AG08396 (cell line): ENCODE measurements around the gene ATP5IF1.

Experiments used
- DNase-seq: peaks from one replicate; pipeline ENCODE4 v3.0.0; 2012; ENCODE audit warnings: low spot score, mixed read lengths

ATP5IF1 gene

DNA sequence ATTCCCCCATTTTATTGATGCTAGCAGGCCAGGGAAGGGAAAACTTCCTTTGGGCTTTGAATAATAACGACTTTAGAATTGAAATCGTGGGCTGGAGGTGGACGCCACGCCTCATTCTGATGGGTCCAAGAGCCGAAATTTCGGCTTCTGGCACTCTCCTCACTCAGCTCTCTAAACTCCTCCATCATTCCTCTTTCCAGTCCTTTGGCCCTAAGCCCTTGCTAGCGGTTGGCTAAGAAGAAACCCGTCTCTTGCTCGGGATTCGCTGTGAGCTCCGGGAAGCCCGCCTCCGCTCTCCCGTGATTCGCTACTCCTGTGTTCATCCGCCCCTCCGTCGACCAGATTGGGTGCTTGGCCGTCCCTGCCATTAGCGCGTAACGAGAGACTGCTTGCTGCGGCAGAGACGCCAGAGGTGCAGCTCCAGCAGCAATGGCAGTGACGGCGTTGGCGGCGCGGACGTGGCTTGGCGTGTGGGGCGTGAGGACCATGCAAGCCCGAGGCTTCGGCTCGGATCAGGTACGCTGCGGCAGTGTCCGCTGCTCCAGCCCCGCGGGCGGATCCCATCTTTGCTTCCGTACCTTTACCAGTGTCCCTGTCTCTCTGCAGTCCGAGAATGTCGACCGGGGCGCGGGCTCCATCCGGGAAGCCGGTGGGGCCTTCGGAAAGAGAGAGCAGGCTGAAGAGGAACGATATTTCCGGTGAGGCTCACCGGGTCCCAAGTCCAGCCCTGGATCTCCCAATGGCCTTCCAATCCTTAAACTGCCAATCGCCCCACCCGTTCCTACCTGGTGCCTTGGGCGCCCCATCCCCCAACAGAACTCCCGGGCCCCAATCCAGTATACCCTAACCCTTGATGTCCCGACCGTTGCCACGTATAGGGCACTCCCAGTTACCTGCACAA, at the start of gene ATP5IF1:
TSS of gene ATP5IF1 (plus strand) at position 370 of the 901 bp plus-strand sequence. CDS start at position 430, 60 bp downstream.
- DNase-seq = peak; percentile 98

DNA sequence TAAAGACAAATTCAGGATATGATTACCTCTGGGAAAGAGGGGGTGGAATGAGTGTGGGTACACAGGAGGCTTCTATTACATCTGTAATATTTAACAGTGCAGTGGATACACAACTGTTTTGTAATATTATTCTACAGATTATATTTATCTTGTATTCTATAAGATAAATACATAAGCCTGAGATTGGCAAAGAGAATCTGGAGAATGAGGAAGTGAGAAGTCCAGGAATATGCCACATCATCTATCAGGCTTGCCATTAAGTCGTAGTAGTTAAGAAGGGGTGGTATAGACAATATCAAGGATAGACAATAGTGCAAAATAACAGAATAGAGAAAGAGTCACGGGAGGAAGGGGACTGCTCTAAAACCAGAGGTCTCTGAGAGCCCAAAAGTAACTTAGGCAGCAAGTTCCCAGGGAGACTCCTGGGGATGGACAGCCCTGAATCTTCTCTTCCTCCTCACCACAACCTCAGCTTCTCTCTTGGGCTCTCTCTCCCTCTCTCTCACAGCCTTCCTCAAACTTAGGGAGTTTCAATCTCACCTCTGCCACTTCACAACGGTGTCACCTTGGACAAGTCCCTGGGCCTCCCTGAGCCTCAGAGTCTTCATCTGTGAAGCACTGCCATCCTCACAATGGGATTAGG, 45.5 kb upstream of the ATP5IF1 start:
- DNase-seq = no peak

DNA sequence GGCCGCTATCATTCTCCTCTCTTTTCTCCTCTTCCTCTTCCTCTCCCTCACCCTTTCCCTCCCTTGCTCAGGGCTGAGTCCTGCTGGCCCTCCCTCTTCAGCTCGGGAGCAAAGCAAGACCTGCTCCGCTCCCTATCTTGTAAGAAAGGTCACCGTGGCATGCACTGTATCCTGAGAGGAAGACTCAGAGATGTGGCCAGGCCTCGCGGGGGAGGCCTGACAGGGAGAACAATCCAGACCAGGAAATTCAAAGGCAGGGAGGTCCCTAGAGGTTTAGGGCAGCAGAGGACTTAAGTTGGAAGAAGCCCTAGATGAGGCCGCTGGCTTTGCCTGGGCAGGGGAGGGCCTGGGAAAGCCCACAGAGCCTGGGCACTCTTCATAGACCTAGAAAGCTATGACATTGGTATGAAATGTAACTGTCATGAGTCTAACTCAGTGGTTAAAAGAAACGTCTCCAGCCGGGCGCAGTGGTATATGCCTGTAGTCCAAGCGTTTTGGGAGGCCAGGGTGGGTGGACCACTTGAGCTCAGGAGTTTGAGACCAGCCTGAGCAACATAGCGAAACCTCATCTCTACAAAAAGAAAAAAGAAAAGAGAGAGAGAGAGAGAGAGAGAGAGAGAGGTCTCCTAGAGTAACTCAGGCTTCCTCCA, 44.8 kb upstream of the ATP5IF1 start:
- DNase-seq = no peak

DNA sequence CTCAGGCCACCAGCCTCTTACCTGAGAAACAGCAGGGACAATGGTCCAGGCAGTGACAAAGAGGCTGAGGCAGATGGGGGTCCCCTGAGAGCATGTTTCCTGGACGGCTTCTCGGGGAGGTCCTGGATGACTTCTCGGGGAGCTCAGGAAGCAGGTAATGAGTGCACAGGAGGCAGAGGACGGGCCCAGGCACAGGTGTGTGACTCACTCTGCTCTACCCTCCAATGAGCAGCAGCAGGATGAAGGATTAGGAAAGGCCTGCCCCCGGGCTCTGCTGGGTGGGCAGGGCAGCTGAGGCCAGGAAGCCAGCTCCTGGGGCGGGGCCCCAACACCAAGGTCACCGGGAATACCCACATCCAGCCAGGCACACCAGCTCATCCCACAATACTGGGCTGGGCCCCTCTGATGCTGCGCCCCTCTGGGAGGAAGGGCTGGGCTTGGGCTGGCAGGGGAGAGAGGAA, 42.2 kb upstream of the ATP5IF1 start:
- DNase-seq = no peak

DNA sequence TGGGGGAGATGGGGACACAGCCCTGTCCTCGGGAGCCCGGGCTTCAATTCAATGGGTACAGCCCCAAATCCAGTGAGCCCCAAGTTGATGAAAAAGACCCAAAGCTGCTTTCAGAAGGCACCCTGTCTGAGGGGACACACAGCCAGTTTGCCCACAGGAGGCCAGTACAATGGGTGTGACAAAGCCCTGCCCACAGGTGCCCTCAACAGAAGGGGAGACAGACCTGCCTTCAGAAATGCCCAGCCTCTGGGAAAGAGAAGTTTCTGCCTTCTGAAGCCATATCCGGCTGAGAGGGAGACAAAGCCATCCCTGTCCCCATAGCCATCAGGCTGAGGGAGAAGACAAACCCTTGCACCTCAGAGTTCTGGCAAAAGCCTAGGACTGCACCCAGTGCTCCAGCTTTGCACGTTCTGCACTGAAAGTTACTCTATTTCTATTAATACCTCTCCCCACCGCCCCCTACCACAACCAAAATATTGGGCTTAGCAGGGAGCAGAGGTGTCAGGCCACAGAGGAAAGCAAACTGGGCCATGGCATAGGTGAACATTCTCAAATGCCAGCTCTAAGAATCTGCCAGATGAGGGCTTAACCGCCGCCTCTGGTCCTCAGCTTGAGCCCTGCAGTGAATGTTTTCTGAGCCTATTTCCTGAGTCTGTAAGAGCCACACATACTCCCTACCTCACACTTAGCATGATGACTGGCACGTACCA, 41.4 kb upstream of the ATP5IF1 start:
- no peak for DNase-seq

DNA sequence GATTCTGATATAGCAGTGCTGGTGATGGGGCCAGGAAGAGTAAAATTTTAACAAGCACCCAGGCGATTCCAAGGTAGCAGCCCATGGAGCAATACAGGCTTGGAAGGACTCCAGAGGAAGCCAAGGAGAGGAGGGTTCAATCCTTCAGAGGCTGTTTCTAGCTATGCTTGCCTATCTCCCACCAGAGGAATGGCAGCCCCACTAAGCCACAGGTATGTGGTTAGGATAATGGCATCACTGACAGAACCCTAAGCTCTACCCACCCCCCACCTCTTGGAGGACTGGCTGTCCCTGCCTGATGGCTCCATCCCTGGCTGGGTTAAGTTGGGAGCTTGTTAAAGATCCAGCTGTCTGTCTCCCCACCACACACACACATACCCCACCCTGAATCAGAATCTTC, 40.1 kb upstream of the ATP5IF1 start:
- DNase-seq = no peak

DNA sequence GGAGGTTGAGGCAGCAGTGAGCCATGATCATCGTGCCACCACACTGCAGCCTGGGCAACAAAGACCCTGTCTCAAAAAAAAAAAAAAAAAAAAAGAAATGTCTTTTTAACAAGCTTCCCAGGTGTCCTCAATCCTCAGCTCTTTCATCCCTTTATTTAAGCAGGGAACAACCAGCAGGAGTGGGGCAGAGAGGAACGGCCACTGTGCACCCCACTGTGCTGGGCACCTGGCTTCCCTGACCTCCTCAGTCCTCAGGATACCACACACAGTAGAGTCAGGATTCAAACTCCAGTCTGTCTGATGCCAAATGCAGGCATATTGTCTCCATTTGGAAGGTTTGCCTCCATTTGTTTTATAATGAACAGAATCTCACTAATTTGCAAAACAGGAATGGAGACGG, 39.6 kb upstream of the ATP5IF1 start:
- DNase-seq = no peak

DNA sequence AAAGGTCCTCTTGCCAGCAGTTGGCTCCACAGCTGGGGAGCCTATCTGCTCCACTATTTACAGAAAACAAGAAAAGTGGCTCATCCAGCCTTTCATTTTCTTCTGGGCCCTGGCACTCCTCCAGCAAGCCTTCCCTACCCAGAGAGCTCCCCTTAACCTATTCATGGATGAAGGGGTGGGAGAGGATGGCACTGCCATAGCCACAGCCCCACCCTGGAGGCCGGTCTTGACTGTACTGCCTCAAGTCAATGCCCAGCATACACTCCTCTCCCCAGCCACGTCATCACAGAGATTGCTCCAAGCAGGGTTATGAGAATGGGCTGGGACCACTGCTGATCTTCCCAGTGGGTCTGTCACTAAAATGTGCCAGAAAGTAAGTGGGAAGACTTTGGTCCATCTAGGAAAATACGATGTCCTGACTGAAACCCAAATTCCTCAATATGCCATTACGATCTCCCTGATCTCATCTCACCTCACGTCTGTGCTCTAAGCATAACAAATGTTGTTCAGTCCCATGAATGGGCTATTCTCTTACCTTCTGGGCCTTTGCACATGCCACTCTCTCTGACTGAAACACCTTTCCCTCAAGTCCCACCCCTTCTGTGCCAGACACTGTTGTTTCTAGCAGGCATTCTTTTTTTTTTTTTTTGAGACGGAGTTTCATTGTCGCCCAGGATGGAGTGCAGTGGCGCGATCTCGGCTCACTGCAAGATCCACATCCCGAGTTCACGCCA, 38.1 kb upstream of the ATP5IF1 start:
- DNase-seq = no peak

DNA sequence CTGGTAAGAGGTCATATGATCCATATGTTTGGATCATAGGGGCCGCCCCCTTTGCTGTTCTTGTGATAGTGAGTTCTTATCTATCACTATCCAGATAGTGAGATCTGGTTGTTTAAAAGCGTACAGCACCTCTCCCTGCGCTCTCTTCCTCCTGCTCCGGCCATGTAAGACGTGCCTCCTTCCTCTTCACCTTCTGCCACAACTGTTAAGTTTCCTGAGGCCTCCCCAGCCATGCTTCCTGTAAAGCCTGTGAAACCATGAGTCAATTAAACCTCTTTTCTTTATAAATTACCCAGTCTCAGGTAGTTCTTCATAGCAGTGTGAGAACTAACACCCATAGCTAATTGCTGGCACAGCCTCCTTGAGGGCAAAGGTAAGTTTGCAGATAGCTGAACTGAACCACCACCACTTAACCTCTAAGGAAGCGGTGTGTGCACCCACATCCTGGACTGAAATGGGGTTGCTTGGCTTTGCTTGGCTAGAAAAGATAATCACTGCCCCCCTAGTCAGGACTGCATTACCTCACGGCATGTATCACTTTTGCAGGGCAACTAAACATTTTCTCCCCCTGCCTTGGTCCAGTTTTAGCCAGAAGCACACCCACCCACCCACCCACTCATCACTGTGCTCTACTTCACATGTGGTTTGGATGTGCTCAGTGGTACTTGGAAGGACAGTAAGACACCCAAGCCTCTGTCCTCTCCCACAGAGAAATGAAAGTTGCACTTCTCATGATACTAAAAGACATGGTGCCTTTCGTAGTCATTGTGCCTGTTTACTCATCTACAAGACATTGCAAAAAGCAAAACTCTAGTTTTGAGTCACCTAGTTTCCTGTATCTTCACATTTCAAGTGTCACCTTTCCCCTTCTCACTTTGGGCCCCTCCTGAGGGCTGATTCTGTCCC, 36.3 kb upstream of the ATP5IF1 start:
- no peak for DNase-seq

DNA sequence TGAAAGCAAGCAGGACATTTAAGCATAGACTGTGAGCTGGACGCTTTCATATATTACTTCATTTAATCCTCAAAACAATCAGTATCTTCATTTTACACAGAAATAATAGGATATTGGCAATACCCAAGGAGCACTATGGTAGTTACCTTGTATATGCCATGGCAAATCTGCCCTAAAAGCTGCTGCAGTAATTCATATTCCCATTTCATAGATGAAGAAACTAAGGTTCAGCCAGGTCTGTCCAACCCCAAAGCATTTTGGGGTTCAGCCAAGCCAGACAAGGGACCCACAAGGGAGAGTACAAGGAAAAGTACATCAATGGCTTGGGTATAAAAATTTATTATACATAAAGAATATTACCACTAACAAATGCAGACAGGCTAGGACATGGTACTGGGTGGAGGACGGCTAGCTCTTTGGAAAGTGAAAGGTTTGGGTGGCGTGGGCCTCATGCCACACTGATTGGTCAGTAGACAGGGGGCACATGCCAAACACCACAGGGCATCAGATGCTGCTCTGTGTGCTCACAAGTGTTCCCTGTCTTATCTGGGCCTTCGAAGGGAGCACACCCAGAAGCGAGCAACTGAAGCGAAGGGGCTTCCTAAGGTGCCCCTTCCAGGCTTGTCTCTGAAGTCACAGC, 35.6 kb upstream of the ATP5IF1 start:
- no peak for DNase-seq

DNA sequence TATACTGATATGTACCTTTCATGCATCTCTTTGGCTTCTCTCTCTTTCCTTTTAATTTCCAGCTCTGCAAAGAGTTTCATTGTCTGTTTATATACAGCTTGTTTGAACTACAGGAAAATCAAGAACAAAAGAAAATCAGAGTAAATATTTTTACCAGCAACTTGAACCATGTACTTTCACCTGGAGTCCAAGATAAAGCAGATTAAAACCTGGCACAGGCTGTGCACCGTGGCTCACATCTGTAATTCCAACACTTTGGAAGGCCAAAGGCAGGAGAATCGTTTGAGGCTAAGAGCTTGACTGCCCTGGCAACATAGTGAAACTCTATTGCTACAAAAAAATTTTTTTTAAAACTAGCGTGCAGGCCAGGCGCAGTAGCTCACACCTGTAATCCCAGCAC, 30.7 kb upstream of the ATP5IF1 start:
- DNase-seq = no peak

DNA sequence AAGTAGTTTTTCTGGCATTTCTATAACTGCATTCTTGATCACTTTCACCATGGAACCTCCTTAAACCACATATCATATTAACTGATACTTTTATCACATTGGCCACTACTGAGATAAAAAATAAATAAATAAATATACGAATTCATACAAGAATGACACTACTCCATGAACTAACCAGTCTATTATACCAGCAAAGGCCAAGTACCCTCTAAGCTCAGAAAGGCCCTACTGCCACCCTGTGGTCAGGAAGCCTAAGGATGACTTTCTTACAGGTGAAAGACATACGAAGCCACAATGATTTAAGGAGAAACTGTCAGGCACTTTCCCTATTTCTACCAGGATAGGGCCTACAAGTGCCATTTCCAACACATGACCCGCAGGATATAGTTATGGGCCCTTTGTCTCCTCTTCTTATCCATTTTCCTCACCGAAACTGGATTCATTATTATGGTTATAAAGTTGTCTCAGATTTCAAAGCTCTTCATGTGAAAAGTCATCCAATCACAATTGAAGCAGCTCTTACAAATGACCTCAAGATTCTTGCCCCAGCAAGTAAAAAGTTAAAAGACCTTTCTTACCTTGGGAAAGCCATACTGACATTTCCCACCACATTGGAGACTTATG, 27.0 kb upstream of the ATP5IF1 start:
- peak; percentile 65 for DNase-seq

DNA sequence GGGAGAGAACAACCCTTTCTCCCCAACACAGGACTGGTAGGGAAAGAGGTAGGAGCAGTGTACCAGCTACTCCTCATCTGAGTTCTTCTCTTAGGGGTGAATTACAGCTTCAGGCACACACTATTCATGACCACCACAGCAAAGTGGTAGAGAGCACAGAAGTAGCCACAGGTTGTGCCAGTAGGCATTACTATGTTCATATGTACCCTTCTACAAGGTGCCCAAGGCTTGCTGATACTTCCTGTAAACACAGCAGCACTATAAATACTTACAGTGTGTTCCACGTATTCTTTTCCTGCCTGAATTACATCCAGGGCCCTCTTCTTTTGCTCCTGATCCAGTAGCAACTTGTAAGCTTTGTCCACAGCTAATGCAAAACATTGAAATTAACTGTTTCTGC, 26.2 kb upstream of the ATP5IF1 start:
- no peak for DNase-seq

DNA sequence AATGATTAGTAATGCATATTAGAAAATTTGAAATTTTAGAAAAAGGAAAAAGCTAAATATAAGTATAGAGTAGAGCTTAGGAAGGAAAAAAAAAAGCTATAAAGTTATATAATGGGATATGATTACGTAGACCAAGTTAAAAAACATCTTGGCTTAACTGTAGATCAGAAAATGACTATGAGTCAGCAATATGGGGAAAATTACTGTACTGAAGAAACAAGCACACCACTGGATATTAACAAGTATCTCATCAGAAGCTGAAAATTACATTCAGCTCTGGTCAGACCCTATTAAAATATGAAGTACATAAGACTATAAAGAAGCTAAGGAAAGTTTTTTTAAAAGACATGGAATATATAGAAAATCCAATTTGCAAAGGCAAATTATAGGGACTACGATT, 22.6 kb upstream of the ATP5IF1 start:
- DNase-seq = no peak

DNA sequence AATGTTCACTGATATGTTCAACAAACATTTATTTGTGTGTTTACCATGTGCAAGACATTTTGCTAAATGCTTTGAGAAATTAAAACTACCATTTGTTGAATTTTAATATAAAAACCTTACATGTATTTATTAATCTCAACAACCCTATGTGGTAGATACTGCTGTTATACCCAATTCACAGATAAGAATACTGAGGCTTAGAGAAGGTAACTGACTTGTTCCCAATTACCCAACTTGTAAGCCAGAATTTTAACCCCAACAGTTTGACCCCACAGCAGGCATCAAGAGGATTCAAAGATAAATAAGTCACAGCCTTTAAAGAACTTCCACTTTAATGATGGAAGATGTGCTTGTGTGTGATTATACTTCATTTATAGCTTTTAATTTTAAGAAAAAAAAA, 6.8 kb upstream of the ATP5IF1 start:
- DNase-seq = no peak

DNA sequence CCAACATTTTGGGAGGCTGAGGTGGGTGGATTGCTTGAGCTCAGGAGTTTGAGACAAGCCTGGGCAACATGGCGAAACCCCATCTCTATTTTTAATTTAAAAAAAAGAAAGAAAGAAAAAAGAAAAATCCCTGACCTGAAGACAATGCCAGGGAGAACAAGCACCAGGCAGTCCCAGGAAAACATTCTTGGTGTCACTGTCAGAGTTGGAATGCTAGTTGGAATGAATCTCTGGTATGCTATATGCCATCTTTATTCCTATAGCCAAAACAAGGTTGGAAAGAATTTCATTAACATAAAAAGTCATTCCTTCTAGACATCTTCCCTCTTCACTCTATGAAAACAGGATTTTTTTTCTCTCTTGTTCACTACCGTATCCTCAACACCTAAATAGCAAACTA, 5.9 kb upstream of the ATP5IF1 start:
- no peak for DNase-seq

DNA sequence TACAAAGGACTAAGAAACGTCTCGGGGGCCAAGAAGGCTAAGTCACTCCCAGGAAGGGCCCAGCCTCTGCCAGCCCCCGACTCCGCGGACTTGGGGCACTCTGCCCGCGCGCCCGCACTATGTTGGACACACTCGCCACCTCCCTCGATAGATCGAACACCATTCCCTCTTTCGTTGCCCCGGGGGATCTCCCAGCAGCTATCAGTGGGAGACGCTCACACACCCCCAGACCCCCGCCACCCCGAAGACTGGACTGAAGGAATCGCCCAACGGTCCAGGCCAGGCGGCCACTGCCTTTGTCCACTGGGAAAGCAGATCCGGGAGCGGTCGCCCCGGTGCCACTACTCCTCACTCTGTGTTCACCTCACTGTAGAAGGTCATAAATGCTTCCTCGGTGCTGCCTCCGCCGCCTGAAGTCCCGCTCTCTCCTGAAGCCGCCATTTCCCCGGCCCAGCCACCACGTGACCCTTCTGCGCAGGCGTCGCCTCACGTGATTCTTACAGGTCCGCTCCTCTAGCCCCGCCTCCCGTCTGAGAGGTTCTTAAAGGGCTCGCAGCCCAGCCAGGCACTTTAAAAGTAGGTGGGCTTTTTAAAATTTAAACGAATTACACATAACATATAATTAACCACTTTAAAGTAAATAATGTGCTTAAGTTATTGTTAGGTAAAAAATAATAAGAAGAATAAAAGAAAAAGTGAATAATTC, 3.2 kb upstream of the ATP5IF1 start, which contains the start of gene DNAJC8:
TSS of gene DNAJC8 (minus strand) at position 472 of the 706 bp plus-strand sequence. CDS start at position 441, 31 bp downstream.
- peak; percentile 91 for DNase-seq

DNA sequence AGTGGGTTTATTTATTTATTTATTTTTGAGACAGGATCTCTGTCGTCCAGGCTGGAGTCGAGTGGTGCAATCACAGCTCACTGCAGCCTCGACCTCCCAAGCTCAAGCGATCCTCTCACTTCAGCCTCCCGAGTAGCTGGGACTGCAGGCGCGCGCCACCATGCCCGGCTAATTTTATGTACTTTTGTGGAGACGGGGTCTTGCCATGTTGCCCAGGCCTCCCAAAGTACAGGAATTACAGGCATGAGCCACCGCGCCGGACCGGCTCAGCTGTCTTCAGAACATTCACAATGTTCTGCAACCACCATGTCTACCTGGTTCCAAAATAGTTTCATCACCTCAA, 2.7 kb upstream of the ATP5IF1 start:
- DNase-seq = no peak
